Astrocyte (in vitro differentiated cells and primary cell): ENCODE results near the gene SGTA. TPM values are rescaled to one million over a fixed set of nuclear protein-coding genes. Genes with fewer than 3 reads are reported as not detected.

Experiments
- DNase-seq: peaks from one replicate; pipeline ENCODE4 v3.0.0-alpha.2; 2010; ENCODE audit warnings: low read depth
- FAIRE-seq: peaks from 2 replicates; lab custom pipeline; 2011; peaks lifted over from hg19 to GRCh38; lab: Jason Lieb, UNC
- H2AFZ ChIP-seq: 2 replicates; pipeline ENCODE4 v1.6.0; 2012; ENCODE audit warnings: low read depth, low read length, inconsistent platforms
- H3K27ac ChIP-seq: 2 replicates; pipeline ENCODE4 v1.5.1; 2011; ENCODE audit warnings: low read depth, low read length, inconsistent platforms
- H3K27me3 ChIP-seq: 2 replicates; pipeline ENCODE4 v1.6.0; 2011; ENCODE audit warnings: low read length, inconsistent platforms; ENCODE audit not compliant: insufficient read depth
- H3K36me3 ChIP-seq: 2 replicates; pipeline ENCODE4 v1.5.1; 2011; ENCODE audit warnings: low read length, inconsistent platforms; ENCODE audit not compliant: insufficient read depth
- H3K4me1 ChIP-seq: 2 replicates; pipeline ENCODE4 v1.5.1; 2011; ENCODE audit warnings: low read length, inconsistent platforms; ENCODE audit not compliant: insufficient read depth
- H3K4me2 ChIP-seq: 2 replicates; pipeline ENCODE4 v1.6.0; 2012; ENCODE audit warnings: low read length, inconsistent platforms
- H3K4me3 ChIP-seq: 2 replicates; pipeline ENCODE4 v1.5.1; 2011; ENCODE audit warnings: low read depth, mild to moderate bottlenecking, low read length, inconsistent platforms; ENCODE audit not compliant: insufficient read depth
- H3K79me2 ChIP-seq: 2 replicates; pipeline ENCODE4 v1.6.0; 2012; ENCODE audit warnings: mild to moderate bottlenecking, low read length, inconsistent platforms; ENCODE audit not compliant: insufficient read depth
- H3K9ac ChIP-seq: 2 replicates; pipeline ENCODE4 v1.6.0; 2012; ENCODE audit warnings: mild to moderate bottlenecking, low read length, inconsistent platforms
- H3K9me3 ChIP-seq: 2 replicates; pipeline ENCODE4 v1.5.1; 2012; ENCODE audit warnings: low read depth, mild to moderate bottlenecking, low read length, inconsistent platforms; ENCODE audit not compliant: insufficient read depth
- H4K20me1 ChIP-seq: 2 replicates; pipeline ENCODE4 v1.6.0; 2012; ENCODE audit warnings: low read length, inconsistent platforms; ENCODE audit not compliant: insufficient read depth
- H3K27ac Mint-ChIP-seq: one replicate; pipeline ENCODE4 v1.8.0; 2021; ENCODE audit warnings: mild to moderate bottlenecking, mixed read lengths; ENCODE audit not compliant: unreplicated experiment
- H3K27me3 Mint-ChIP-seq: one replicate; pipeline ENCODE4 v1.8.0; 2021; ENCODE audit warnings: low read depth, mixed read lengths; ENCODE audit not compliant: unreplicated experiment
- H3K36me3 Mint-ChIP-seq: one replicate; pipeline ENCODE4 v1.8.0; 2021; ENCODE audit warnings: low read depth, mixed read lengths; ENCODE audit not compliant: unreplicated experiment
- H3K4me1 Mint-ChIP-seq: one replicate; pipeline ENCODE4 v1.8.0; 2021; ENCODE audit warnings: low read depth, mixed read lengths; ENCODE audit not compliant: unreplicated experiment
- H3K4me3 Mint-ChIP-seq: one replicate; pipeline ENCODE4 v1.8.0; 2021; ENCODE audit warnings: mild to moderate bottlenecking, moderate library complexity, mixed read lengths; ENCODE audit not compliant: unreplicated experiment
- H3K9me3 Mint-ChIP-seq: one replicate; pipeline ENCODE4 v1.8.0; 2021; ENCODE audit warnings: mild to moderate bottlenecking, mixed read lengths; ENCODE audit not compliant: unreplicated experiment
- EZH2 ChIP-seq: IDR thresholded peaks from 2 replicates; pipeline ENCODE4 v1.6.1; 2012; ENCODE audit warnings: mild to moderate bottlenecking, low read length, inconsistent platforms; ENCODE audit not compliant: insufficient read depth
- total RNA-seq: library from RNA; stranded (reverse); gene quantifications from 2 replicates; pipeline ENCODE4 v1.2.1, GENCODE V29; 2021
- TF ChIP-seq, protein P1 (sequence below): IDR thresholded peaks from 2 replicates; pipeline ENCODE4 v1.5.1; 2011; ENCODE audit warnings: low read depth, mild to moderate bottlenecking, inconsistent platforms, low read length, moderate library complexity; ENCODE audit not compliant: insufficient read depth

The SGTA gene
- total RNA-seq, 1 donor from 2014 or later: 76.1 TPM

DNA sequence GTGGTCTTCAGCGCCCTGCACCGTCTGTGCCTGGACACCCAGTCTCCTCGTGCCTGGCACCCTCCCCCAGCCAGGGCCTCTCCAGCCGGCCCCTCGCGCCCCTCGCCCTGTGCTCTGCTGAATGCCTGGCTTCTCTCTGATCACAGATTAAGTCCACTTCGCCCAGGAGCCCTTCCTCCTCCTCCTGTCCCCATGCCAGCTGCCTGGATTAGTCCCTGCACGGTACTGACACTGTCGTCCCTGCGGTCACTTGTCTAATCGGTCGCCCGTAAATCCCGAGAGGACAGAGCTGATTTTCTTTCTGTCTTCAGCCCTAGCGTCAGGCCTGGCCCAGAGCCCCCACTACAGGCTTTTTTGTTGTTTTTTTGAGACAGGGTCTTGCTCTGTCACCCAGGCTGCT is 8.8 kb upstream of the SGTA start:
- FAIRE-seq (no peak), DNase-seq (no peak)
- Mint-ChIP-seq H3K9me3 (no peaks in the 10 kb centered on the region), H3K27ac (no peak overlapping the region), H3K36me3 (peaks cover 6% of the 10 kb centered on the region), H3K4me3 (no peak overlapping the region), H3K4me1 (no peaks in the 10 kb centered on the region), H3K27me3 (no peaks in the 10 kb centered on the region)
- H3K36me3 ChIP-seq: peaks cover 7% of the 10 kb centered on the region
- H3K4me3 ChIP-seq: no peak overlapping the region
- H3K9ac ChIP-seq: no peak overlapping the region
- no peak for TF ChIP-seq EZH2
- TF ChIP-seq, protein P1, sequence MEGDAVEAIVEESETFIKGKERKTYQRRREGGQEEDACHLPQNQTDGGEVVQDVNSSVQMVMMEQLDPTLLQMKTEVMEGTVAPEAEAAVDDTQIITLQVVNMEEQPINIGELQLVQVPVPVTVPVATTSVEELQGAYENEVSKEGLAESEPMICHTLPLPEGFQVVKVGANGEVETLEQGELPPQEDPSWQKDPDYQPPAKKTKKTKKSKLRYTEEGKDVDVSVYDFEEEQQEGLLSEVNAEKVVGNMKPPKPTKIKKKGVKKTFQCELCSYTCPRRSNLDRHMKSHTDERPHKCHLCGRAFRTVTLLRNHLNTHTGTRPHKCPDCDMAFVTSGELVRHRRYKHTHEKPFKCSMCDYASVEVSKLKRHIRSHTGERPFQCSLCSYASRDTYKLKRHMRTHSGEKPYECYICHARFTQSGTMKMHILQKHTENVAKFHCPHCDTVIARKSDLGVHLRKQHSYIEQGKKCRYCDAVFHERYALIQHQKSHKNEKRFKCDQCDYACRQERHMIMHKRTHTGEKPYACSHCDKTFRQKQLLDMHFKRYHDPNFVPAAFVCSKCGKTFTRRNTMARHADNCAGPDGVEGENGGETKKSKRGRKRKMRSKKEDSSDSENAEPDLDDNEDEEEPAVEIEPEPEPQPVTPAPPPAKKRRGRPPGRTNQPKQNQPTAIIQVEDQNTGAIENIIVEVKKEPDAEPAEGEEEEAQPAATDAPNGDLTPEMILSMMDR: no peak
- no peaks in the 10 kb centered on the region for H3K27me3 ChIP-seq
- no peak overlapping the region for H3K27ac ChIP-seq
- no peak overlapping the region for H2AFZ ChIP-seq
- no peak overlapping the region for H3K4me2 ChIP-seq
- peaks cover 43% of the 10 kb centered on the region for H3K79me2 ChIP-seq
- no peaks in the 10 kb centered on the region for H3K4me1 ChIP-seq
- H4K20me1 ChIP-seq: peaks cover 15% of the 10 kb centered on the region
- no peaks in the 10 kb centered on the region for H3K9me3 ChIP-seq

DNA sequence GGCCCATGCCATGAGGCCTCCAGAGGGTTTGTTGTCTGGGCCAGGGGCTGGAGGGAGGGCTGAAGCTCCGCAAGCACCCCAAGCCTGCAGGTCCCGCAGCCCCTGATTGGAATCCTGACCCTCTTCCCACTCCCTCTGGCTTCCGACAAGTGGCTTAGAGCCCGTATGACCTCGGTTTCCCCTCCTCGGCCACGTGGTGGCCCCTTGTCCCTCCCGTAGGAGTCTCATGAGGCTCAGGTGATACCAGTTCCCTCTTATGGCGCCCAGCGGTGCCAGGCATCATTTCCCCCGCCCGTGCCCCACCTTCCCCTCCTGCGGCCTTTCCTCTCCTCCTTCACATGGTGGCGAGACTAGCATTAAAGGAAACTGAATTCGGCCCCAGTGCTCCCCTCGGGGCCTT is 8.4 kb upstream of the SGTA start:
- H3K4me3 ChIP-seq: no peak overlapping the region
- no peak overlapping the region for H3K4me2 ChIP-seq
- no peaks in the 10 kb centered on the region for H3K27me3 Mint-ChIP-seq
- FAIRE-seq (no peak), DNase-seq (no peak)
- no peak for TF ChIP-seq EZH2
- TF ChIP-seq, protein P1: no peak
- no peak overlapping the region for H3K9ac ChIP-seq
- H3K27ac Mint-ChIP-seq: no peak overlapping the region
- H3K27me3 ChIP-seq: no peaks in the 10 kb centered on the region
- H2AFZ ChIP-seq: no peak overlapping the region
- H3K4me1 ChIP-seq: peaks cover 2% of the 10 kb centered on the region
- H3K36me3 Mint-ChIP-seq: peaks cover 6% of the 10 kb centered on the region
- no peak overlapping the region for H3K4me3 Mint-ChIP-seq
- H3K36me3 ChIP-seq: peaks cover 7% of the 10 kb centered on the region
- H3K27ac ChIP-seq: no peak overlapping the region
- H3K4me1 Mint-ChIP-seq: no peaks in the 10 kb centered on the region
- no peaks in the 10 kb centered on the region for H3K9me3 Mint-ChIP-seq
- peaks cover 48% of the 10 kb centered on the region for H3K79me2 ChIP-seq
- H3K9me3 ChIP-seq: no peaks in the 10 kb centered on the region
- H4K20me1 ChIP-seq: peaks cover 15% of the 10 kb centered on the region

DNA sequence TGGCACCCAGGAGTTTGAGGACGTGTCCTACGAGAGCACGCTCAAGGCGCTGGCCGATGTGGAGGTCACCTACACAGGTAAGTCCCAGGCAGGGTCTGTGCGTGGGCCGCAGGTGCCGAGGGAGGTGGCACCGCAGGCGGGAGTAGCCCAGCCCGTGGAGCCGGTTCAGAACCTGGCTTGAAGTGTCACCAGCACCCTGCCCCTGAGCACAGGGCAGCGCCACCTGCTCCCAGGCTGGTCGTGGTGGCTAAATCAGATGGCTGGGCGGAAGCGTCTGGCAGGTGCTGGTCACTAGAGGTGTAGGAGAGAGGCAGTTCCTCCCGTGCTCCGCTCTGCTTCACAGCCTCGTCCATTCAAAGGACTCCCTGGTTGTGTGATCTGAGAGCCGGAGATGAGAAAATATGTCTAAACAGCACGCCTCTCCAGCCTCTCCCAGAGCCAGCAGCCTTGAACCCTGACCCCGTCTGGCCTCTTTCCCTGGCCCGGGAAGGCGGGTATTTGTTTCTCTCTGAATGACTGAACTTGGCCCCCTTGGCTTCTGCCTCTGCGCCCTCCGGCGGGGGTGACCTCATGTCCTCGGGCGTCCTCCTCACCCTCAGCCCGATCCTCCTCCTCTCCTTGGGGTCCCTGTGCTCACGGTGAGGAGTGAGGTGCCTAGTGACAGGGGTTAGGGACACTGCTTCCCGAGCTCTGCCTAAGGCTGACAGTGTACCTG is 7.6 kb upstream of the SGTA start:
- TF ChIP-seq, protein P1: no peak
- TF ChIP-seq EZH2: no peak
- no peak overlapping the region for H3K4me3 Mint-ChIP-seq
- no peak overlapping the region for H3K27ac Mint-ChIP-seq
- FAIRE-seq: no peak
- Histone ChIP-seq H3K4me1 (peaks cover 7% of the 10 kb centered on the region), H2AFZ (no peak overlapping the region), H3K36me3 (peaks cover 6% of the 10 kb centered on the region), H3K9me3 (no peaks in the 10 kb centered on the region), H3K9ac (no peak overlapping the region), H3K4me3 (no peak overlapping the region), H3K4me2 (no peak overlapping the region), H3K27ac (no peak overlapping the region), H4K20me1 (peaks cover 15% of the 10 kb centered on the region), H3K79me2 (peaks cover 55% of the 10 kb centered on the region), H3K27me3 (no peaks in the 10 kb centered on the region)
- no peak for DNase-seq
- H3K4me1 Mint-ChIP-seq: no peaks in the 10 kb centered on the region
- no peaks in the 10 kb centered on the region for H3K9me3 Mint-ChIP-seq
- peaks cover 2% of the 10 kb centered on the region for H3K36me3 Mint-ChIP-seq
- no peaks in the 10 kb centered on the region for H3K27me3 Mint-ChIP-seq
